GM21360 (cell line): ENCODE measurements around the gene WFS1.

ENCODE experiments used
- ATAC-seq: cut with Tn5 transposase; IDR thresholded peaks from one replicate; pipeline ENCODE4 v1.9.1; 2021; ENCODE audit warnings: mild to moderate bottlenecking, moderate library complexity; ENCODE audit not compliant: unreplicated experiment

Gene WFS1

GRCh38 chr4:6322761-6323566 is 53.3 kb downstream of the WFS1 start:
- no peak for ATAC-seq

GRCh38 chr4:6324461-6324998 is 54.9 kb downstream of the WFS1 start:
- no peak for ATAC-seq

GRCh38 chr4:6324999-6325787 is 55.5 kb downstream of the WFS1 start:
- ATAC-seq = no peak

GRCh38 chr4:6325788-6326290 is 56.2 kb downstream of the WFS1 start:
- no peak for ATAC-seq

GRCh38 chr4:6326312-6327060 is 56.8 kb downstream of the WFS1 start:
- no peak for ATAC-seq

- ATAC-seq = peak; percentile 55
These were observed 57.7 kb downstream of the WFS1 start for GRCh38 chr4:6327220-6327917.

GRCh38 chr4:6328526-6328925 is 58.9 kb downstream of the WFS1 start:
- ATAC-seq = no peak

GRCh38 chr4:6329478-6330383 is 60.1 kb downstream of the WFS1 start:
- no peak for ATAC-seq

GRCh38 chr4:6330384-6330767 is 60.7 kb downstream of the WFS1 start:
- no peak for ATAC-seq

- no peak for ATAC-seq
These were observed 61.4 kb downstream of the WFS1 start for GRCh38 chr4:6331018-6331417.

GRCh38 chr4:6331468-6331867 is 61.8 kb downstream of the WFS1 start:
- ATAC-seq = no peak

GRCh38 chr4:6332042-6332668 is 62.5 kb downstream of the WFS1 start:
- ATAC-seq = no peak

GRCh38 chr4:6332669-6333050 is 63.0 kb downstream of the WFS1 start:
- no peak for ATAC-seq

GRCh38 chr4:6333301-6334202 is 63.9 kb downstream of the WFS1 start:
- ATAC-seq = no peak

GRCh38 chr4:6334203-6334887 is 64.7 kb downstream of the WFS1 start:
- no peak for ATAC-seq

GRCh38 chr4:6335040-6335590 is 65.5 kb downstream of the WFS1 start:
- ATAC-seq = no peak

- no peak for ATAC-seq
These were observed 66.5 kb downstream of the WFS1 start for GRCh38 chr4:6336166-6336565.
